GM19463 (cell line): Measurements from ENCODE around the gene AICDA.

Source experiments
- ATAC-seq: cut with Tn5 transposase; IDR thresholded peaks from one replicate; pipeline ENCODE4 v1.9.1; 2021; ENCODE audit warnings: mild to moderate bottlenecking, moderate library complexity; ENCODE audit not compliant: unreplicated experiment

Gene AICDA

DNA sequence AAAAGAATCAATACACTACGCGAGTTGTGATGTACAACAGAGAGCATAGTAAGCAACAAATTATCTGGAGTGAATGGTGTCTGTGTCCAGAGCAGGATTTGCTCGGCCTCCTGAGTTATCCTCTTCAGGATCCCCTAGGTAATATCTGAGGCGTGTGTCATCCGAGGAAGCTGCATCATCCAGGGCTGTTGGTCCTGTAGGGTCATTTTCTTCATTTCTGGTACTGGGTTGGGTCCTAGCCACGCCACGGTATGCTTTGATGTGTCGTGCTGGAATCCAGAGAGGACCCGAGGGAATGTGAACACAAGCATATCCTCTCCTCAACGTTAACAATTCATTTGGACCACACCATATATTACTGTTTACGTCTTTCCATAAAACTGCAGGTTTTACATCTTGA is 53.0 kb downstream of the AICDA start:
- ATAC-seq: no peak

DNA sequence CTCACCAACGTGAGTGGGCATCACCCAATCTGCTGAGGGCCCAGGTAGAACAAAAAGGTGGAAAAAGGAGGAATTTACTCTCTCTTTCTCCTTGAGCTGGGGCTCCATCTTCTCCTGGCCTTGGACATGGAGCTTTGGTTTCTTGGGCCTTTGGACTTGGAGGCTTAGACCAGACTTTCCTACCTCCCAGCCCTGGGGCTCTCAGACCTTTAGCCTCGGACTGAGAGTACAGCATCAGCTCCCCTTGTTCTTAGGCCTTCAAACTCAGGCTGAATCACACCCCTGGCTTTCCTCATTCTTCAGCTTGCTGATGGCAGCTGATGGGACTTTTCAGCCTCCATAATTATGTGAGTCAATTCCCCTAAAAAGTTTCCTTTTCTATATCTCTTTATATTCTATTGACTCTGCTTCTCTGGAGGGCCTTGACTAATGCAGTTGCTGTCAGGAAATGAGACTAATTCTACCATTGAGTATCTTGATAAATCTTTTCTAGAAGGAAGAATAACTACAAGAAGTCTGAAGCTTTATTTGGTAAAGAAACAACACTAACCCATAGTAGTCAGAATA is 56.0 kb downstream of the AICDA start:
- no peak for ATAC-seq

DNA sequence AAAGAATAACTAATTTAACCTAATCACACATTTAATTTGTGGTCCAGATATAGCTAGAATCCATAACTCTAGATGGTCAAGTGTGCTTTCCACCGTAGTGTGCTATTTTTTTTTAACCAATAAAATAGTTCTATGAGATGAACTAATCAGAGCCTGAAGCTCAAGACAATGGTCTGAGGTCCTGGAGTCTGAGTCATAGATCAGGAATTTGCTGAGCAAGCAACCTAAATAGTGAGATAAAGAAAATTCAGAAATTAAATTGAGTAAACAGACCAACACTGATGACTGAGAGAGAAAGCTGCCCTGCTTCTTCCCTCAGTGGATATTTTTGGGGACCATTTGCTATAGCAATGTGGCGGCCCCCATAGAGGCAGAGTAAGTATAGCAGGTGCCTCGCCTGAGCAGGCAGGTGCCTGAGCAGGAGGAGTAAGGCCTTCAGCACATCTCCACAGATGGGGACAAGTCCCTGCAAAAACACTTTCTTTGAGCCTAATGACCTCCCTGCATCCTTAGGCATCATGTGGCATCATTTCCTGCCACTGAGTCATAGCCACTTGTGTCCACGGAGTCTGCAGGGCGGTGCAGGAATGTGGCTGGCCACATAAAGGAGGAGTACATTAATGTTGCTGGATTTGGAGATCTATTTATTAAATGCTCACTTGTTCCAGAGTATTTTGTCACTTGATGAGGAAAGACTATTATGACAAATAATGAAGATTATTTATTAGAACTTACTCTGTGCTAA is 58.0 kb downstream of the AICDA start:
- no peak for ATAC-seq

DNA sequence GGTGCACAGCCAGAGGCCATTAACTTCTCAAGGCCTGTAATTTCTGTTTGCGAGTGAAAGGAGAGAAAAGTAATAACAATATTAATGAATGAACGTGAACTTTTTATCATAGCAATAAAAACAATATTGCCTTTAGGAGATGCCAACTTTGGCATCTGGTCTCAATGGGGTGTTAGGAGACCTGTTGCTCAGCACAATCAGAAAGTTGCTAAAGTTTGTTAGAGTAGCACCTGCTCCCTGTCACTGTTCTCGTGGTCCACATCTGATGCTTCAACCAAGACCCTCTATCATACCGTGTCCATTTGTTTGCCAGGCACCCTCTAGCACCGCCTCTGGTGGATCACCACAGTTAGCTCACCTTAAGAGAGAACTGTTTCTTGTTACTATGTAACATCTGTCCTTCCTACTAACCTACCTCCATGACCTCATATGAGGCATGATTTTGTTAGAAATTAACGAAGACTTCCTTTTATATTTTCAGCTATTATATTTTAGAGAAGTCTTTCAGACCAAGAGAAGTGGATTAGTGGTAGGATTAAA is 59.5 kb downstream of the AICDA start:
- ATAC-seq: no peak
